ENCODE measurements around the gene CIDEC.
A peak's percentile ranks its signal among the peaks of the same experiment; 100 is the strongest.
"Not testable (repeated sequence)": the region's sequence is repeated elsewhere in the genome, so short reads cannot be mapped to it uniquely, and the experiment has no call there.

The CIDEC gene

GRCh38 chr3:9901967-9902366, 21.9 kb upstream of the CIDEC start:
- DNase-seq: no peak

DNA sequence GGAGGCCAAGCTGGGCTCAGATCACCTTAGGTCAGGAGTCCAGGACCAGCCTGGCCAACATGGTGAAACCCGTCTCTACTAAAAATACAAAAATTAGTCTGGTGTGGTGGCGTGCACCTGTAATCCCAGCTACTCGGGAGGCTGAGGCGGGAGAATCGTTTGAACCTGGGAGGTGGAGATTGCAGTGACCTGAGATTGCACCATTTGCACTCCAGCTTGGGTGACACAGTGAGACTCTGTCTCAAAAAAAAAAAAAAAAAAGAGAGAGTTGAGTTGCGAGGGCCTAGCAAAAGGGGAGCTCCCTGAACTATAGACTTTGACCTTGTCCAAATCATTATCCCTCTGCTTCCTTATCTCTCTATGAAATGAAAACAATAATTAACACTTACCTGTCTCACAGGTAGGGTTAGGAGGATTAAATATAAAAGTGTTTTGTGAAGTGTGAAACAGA, 20.9 kb upstream of the CIDEC start:
- not testable (repeated sequence) for DNase-seq

GRCh38 chr3:9899289-9899791, 19.3 kb upstream of the CIDEC start:
- DNase-seq: no peak

DNA sequence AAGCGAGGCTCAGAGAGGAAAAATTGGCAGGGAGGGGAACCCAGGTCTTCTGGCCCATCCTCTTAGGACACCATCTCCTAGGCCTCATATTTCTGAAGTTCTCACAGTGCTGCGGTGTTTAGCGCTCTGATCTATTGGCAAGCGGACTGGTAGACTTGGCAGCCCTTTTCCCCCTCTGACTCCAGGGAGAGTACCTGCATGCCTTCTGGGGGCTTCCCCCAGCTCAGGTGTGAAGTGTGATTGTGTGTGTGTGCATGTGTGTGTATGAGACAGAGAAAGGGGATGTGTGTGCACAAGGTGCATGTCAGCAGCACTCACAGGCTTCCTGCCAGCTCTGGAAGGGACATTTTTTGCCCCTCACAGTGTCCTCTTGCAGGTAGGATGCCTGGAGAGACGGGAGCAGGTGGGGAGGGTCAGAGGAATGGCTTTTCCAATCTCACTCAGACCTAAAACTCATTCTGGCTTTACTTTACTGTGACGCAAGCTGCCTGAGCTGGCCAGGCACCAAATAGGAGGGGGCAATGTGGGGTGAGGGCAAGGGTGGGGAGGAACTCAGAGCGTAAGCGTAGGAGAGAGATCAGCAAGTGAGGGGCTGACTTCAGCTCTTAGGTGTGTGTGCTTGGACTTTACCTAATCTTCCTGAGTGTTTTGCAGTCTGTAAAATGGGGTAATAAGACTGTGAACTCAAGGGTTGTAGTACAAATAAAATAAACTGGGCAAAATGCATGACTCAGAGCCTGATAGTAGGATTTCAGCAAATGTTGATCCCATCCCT, 18.6 kb upstream of the CIDEC start:
- DNase-seq: no peak

DNA sequence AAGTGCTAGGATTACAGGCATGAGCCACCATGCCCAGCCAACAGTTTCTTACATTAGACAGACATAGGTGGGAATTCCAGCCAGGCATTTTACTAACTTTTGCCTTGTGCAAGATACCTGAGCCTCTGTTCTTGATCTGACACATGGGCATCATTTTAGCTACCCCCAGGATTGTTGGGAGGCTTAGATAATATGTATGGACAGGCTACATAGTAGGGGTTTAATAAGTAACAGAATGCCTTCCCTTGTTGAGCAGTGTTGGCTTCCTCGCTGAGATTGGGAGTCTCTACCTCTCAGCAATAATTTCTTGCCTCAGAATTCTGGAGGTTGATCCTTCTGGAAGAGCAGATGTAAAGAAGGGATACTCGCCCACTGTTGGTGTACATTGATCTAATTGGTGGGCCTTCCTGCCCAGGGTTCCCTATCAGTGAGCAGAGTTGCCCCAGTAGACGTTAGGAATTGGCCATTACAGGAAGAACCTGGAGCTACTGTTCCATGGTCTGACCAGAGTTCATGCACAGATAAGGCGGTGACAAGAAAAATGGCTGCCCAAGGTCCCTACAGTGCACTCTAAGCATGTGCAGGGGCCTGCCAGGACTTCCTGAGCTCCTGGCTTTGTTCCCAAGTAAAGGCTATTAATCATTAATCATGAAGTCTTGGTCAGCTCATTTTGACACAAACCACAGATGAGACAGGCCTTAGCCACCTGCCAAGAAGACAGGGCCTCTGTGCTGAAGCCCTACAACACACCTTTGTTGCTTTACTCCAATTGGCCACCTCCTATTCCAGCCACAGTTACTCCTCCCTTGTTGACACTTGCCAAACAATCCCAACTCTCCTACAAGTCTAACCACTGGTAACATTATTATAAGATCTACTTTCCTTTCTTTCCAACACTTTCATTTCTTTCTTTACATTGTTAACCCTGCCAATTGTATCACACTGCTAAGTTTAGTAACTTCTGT, 17.6 kb upstream of the CIDEC start:
- no peak for DNase-seq

DNA sequence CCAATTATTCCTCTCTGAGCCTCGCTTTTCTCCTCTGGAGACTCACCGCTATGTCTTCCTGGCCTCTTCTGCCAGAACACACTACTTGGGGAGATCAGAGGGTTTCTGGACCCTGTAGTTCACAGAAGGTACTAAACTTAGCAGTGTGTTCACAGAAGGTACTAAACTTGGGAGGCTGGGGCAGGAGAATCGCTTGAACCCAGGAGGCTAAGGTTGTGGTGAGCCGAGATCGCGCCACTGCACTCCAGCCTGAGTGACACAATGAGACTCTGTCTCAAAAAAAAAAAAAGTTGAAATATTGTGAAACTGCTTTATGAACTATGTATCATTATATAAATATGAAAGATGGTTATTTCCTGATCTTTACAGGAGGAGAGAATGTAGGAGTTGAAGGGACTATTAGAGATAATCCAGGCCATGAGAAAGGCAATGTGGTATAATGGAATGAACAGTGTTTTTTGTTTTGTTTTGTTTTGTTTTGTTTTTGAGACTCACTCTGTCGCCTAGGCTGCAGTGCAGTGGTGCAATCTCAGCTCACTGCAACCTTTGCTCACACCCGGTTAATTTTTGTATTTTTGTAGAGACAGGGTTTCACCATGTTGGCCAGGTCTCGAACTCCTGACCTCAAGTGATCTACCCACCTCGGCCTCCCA, 16.8 kb upstream of the CIDEC start:
- DNase-seq: not testable (repeated sequence)

DNA sequence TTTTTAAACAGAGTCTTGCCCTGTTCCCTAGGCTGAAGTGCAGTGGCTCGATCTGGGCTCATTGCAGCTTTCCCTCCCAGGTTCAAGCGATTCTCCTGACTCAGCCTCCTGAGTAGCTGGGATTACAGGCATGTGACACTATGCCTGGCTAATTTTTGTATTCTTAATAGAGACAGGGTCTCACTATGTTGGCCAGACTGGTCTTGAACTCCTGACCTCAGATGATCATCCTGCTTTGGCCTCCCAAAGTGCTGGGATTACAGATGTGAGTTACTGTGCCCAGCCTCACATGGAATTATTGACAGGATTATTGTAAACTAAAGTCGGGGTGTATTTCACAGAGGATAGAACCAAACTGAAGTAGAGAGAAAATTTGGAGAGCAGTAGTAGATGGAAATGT, 15.7 kb upstream of the CIDEC start:
- DNase-seq: not testable (repeated sequence)

DNA sequence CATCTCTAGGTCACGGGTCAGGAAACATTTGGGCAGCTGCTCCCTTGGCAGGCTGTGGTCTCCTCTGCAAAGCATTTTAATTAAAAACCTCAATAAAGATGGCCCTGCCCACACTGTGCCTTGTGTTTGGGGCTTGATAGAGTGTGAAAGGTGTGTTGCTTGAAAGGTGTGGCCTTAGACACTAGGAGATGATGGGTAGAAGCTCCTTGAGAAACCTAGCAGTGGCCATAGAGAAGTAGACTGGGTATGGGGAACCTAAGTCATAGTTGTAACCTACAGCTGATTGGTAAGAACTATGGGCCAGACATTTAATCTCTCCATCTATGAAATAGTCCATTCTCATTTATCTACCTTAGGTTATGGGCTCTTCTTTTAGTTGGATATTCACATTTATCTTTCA, 13.7 kb upstream of the CIDEC start:
- no peak for DNase-seq

GRCh38 chr3:9891072-9891622, 11.1 kb upstream of the CIDEC start:
- DNase-seq: no peak

DNA sequence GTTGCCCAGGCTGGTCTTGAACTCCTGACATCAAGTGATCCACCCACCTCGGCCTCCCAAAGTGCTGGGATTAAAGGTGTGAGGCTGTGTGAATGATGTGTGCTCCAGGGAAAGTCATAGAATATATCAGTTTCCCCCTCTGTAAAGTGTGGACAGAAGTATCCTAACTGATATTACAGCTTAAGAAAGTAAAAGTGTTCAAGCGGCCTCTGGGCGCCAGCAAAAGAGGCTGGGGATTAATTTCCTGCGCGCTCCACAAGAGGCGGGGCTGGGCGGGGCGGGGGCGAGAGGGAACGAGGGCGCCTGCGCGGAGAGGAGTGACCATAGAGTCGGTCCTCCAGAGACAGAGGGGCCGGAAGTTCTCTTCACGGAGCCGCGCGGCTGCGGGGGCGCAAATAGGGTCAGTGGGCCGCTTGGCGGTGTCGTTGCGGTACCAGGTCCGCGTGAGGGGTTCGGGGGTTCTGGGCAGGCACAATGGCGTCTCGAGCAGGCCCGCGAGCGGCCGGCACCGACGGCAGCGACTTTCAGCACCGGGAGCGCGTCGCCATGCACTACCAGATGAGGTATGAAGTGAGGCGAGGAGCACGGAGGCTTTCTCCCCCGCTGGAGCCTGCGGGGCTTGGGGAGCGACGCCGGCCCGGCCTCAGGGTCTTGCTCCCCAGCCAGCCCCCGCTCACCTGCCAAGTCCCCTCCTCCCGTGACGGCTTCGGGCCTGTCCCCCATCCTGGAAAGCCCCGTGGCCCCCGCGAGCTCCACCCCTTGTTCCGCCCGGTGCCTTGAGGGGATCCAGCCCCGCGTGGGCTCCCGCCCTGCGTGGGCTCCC, 10.4 kb upstream of the CIDEC start, which contains the start of gene JAGN1:
Gene JAGN1 (plus strand): TSS at position 362 of the 823 bp plus-strand sequence. CDS start 113 bp downstream, at position 475.
- DNase-seq: peak; percentile 57 to 86

- DNase-seq: no peak
Observed at GRCh38 chr3:9889405-9889804, 9.4 kb upstream of the CIDEC start.

DNA sequence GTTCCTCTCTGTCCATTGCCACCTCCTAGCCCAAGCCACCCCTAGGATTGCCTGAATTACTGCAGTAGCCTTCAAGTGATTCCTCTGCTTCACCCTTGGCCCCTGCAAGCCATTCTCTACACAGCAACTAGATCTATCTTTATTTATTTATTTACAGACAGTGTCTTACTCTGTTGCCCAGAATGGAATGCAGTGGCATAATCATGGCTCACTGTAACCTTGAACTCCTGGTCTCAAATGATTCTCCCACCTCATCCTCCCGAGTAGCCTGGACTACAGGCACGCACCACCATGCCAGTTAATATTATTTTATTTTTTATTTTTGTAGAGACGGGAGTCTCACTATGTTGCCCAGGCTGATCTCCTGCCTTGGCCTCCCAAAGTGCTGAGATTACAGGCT, 8.5 kb upstream of the CIDEC start:
- no peak for DNase-seq

DNA sequence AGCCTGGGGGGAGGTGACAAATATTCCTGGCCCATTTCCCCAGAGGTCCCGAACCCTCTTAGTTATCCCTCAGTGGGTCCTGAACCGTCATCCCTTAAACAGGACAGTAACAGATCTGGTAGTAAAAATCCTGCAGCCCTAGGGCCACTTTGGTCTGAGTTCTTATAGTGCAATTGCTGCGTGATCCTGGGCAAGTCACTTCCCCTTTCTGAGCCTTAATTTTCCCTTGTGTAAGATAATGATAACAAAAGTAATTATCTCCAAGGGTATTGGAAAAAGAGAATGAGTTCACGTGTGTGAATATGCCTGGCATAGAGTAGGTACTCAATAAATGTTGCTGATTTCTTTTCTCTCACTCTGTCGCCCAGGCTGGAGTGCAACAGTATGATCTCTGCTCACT, 7.4 kb upstream of the CIDEC start:
- no peak for DNase-seq

- DNase-seq: no peak
Observed at GRCh38 chr3:9886328-9886727, 6.3 kb upstream of the CIDEC start.

GRCh38 chr3:9884555-9885165, 4.6 kb upstream of the CIDEC start:
- DNase-seq: peak; percentile 71 to 87

GRCh38 chr3:9883706-9884554, 3.9 kb upstream of the CIDEC start:
- no peak for DNase-seq

GRCh38 chr3:9881441-9881840, 1.4 kb upstream of the CIDEC start:
- DNase-seq: no peak

DNA sequence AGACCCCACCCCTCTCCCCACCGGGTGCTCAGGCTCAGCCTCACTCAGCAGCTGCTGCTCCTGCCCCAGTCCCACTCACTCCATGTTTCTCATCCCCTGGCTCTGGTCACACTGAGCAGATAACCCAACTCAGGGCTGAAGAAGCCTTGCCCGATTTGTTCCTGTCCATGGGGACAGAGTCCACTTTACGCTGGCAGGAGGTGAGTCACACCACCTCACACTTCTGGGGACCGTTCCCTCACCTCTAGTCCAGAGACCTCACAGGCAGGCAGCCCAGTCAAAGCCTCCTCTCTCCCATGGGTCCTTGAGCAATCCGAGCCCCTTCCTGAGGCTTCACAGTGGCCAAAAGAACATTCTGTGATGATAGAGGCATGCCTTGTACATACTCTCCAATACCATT, 1.4 kb downstream of the CIDEC start:
- no peak for DNase-seq

DNA sequence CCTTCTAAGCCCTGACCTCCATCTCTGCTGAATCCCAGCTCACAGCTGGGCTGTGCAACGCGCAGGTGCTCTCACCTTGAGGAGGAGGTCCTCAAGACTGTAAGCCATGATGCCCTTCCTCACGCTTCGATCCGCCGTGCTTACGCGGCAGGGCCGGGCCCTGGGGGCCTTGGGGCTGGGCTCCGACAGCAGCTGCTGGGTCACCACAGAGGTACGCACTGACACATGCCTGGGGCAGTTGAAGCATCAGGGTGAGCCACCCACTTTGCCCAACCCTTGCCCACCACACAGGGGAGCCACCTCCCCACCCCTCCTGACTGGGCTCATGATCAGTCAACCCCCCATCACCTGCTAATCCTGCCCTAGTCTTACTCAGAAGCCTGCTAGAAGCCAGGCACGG, 3.1 kb downstream of the CIDEC start:
- no peak for DNase-seq

DNA sequence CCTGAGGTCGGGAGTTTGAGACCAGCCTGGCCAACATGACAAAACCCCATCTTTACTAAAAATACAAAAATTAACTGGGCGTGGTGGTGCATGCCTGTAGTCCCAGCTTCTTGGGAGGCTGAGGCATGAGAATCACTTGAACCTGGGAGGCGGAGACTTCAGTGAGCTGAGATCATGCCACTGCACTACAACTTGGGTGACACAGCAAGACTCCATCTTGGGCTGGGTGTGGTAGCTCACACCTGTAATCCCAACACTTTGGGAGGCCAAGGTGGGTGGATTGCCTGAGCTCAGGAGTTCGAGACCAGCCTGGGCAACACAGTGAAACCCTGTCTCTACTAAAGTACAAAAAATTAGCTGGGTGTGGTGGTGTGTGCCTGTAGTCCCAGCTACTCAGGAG, 3.8 kb downstream of the CIDEC start:
- not testable (repeated sequence) for DNase-seq

Measured in SW 1271 (cell line).